Measurements from ENCODE around the gene ACOT8.

DNA sequence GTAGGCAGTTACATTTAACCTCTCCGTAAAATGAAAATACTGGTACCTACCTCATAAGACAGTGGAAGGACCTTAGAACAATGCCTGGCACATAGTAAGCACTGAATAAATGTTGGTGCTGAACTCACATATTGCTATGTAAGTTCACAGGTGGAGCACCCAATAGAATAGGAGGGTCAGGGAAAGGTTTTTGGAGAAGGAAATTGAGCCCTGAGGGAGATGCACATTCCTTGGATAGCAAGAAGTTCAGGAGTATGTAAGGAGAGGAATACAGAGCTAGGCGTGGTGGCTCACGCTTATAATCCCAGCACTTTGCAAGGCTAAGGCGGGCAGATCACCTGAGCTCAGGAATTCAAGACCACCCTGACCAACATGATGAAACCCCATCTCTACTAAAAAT is 37.7 kb downstream of the ACOT8 start:
- no peak for TF ChIP-seq POLR2A (IDR thresholded peaks at IDR 0.05)
- TF ChIP-seq, protein P1, sequence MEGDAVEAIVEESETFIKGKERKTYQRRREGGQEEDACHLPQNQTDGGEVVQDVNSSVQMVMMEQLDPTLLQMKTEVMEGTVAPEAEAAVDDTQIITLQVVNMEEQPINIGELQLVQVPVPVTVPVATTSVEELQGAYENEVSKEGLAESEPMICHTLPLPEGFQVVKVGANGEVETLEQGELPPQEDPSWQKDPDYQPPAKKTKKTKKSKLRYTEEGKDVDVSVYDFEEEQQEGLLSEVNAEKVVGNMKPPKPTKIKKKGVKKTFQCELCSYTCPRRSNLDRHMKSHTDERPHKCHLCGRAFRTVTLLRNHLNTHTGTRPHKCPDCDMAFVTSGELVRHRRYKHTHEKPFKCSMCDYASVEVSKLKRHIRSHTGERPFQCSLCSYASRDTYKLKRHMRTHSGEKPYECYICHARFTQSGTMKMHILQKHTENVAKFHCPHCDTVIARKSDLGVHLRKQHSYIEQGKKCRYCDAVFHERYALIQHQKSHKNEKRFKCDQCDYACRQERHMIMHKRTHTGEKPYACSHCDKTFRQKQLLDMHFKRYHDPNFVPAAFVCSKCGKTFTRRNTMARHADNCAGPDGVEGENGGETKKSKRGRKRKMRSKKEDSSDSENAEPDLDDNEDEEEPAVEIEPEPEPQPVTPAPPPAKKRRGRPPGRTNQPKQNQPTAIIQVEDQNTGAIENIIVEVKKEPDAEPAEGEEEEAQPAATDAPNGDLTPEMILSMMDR (IDR thresholded peaks at IDR 0.05): no peak

Data from Peyer's patch (tissue), 4 donors.